ENCODE results near the gene FAM241A.
"Not testable (repeated sequence)": the region's sequence is repeated elsewhere in the genome, so short reads cannot be mapped to it uniquely, and the experiment has no call there.

FAM241A gene

DNA sequence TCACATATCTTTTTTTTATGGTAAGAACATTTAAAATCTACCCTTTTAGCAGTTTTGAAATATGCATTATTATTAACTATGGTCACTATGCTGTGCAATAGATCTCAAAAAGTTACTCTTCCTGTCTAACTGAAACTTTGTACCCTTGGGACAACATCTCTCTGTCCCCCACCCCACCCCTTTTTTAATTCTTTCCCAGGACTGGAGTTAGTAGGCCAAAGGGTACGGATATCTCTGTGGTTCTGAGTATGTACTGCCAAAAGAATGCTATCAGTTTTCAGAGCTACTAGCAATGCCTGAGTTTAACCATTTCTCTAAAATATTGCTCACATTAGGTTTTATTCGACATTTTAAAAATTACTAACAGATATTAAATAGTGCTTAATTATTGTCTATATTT lies 4.7 kb upstream of the FAM241A start:
- no peak for DNase-seq

DNA sequence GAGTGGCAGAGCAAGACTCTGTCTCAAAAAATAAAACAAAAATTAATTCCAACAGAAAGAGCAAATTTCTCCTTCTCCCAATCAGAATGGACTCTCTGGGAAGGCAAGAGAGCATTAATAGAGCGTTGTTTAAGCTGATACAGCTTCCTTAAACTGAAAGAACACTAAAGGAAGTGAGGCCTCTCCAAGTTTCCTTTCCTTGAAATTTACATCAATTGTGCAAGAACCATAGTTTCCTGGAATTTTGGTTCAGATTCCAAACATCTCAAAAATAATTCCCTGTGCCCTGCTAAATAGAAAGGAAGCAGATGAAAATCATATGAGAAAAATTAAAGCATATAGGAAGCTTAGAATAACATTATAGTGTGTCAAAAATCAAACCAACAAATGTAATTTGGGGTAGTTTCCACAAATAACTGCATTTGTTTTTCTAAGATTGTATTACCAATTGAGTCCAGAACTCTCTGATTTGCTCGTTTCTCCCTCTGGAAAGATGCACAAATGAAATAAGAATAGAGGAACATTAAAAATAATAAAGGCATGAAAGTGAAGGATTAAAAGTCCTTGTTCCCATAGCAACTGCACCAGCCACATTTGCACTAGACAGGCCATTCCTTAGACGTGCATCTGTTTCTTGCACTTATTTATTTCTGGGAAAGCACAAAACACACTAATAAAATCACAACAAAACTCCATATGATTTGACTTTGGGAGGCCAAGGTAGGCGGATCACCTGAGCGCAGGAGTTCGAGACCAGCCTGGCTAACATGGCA lies 3.7 kb upstream of the FAM241A start:
- no peak for DNase-seq

DNA sequence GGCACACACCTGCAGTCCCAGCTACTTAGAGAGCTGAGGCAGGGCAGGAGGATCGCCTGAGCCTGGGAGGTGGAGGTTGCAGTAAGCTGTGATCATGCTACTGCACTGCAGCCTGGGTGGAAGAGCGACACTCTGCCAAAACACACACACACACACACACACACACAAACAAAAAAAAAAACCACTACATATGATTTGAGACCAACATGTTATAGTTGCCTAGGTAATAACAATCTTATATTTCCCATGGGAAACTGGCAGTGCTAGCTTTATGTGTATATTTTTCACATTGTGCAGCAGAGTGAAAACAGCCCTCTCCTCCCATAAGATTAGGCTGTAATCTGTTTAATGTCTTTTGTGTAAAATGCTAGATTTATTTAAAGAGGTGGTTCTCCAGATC lies 3.1 kb upstream of the FAM241A start:
- no peak for DNase-seq

DNA sequence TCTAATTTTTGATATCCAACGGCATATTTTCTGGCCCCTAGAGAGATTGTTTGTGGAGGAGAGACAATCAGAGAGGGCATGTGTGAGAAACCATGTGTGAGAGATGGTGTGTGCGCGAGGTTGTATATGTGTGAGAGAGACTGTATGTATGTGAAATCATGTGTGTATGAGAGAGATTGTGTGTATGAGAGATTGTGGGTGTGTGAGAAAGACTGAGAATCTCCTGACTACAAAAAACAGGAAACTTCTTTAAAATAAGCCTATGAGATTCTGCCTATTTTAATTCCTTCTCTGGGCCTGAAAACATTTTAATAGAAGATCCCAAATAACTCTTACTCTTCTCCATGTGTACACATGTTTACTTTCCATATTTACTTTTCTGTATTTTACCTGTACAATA lies 1.5 kb upstream of the FAM241A start:
- DNase-seq, result no peak

DNA sequence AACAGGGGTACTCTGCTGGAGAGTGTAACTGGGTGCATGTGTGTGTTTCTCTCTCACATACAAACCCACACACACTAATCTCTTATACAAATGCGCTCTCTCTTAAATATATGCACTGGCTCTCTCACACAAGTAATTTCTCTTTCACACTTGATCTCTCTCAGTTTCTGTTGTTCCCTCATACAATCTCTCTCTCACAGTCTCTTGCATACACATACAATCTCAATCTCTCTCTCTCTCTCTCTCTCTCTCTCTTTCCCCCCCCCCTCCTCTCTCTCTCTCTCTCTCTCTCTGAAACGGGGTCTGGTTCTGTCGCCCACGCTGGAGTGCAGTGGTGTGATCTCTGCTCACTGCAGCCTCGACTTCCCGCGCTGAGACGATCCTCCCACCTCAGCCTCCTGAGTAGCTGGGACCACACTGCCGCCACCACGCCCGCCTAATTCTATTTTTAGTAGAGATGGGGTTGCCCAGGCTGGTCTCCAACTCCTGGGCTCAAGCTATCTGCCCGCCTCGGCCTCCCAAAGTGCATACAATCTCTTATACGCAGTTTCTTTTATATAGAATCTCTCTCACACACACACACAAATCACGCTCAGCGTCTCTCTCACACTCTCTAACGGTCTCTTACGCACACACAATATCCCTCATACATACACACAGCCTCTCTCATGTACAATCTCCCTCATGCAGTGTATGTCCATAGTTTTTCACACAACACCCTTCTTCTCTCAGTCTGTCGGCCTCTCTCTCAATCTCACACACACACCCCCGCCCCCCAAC lies 518 bp upstream of the FAM241A start:
- no peak for DNase-seq

DNA sequence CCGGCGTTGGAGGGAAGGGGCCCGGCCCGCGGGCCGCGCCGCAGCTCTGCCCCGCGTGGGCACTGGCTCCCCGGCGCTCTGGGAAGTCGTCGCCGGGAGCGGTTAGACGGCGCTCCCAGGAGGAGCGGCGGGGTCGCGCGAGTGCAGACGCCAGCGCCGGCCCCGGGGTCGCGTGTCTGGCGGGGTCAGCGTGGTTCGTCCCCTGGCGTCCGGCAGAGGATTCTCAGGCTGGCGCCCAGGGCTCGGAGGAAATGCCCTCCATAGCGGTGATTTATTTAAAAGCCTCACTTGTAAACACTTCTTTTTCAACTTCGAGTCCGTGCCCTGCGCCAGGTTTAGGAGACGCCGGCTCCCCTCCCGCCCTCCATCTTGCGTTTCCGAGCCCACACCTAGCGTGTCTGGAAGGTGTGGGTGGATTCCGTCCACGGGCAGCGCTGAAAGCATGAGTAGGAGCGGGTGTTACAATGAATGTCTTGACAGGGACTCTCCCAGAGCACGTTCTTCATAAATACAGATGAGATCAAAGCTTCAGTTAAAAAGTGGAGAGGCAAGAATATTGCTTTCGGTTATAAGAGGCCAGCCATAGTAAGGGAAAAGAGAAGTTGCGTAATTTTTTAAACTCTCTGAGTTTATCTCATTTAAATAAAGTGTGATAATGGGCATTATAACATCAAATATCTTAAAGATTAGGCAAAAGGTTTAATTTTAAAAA lies 692 bp downstream of the FAM241A start:
- peak; percentile 68 for DNase-seq

DNA sequence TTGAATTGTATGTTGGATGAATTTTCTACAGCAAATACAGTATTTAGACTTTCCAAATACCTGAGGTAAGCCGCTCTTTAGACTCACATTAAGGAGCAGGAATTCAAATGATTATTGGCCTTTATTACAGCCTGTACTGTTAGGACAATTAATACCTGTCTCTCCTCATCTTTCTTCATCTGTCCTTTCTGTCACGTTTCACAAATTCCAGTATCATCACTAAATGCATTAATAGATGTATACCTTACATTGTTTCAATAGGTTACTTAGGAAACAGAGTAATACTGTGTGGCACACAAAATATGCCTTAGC lies 1.2 kb downstream of the FAM241A start:
- no peak for DNase-seq

DNA sequence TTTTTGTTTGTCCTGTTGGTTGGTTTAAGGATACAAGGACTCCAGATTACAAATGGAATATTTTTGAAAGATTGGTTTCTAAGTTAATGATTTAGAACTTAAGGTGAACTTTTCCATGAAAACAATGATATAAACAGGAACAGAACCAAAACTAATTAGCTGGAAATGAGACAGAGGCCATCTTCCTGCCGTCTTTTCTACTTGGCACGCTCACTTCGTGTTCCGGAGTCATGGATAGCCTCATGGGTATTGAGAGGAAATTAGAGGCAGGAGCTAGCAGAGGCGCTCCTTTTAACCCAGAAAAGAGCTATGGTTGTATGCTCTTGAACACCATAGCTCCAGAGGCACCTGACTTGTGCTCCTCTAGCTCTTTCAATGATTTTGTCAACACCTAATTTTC lies 2.4 kb downstream of the FAM241A start:
- DNase-seq, result no peak

DNA sequence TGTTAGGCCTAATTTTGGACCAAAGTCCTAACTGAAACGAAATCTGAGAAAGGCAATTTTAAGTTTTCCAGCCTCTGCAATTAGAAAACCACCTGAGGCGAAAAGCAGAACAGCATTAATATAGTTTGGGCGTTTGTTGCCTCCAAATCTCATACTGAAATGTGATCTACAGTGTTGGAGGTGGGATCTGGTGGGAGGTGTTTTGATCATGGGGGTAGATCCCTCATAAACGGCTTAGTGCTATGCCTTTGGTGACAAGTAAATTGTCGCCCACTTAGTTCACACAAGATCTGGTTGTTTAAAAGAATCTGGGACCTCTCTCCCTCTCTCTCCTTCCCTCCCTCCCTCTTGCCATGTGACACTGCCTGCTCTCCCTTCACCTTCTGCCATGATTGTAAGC lies 5.7 kb downstream of the FAM241A start:
- no peak for DNase-seq

DNA sequence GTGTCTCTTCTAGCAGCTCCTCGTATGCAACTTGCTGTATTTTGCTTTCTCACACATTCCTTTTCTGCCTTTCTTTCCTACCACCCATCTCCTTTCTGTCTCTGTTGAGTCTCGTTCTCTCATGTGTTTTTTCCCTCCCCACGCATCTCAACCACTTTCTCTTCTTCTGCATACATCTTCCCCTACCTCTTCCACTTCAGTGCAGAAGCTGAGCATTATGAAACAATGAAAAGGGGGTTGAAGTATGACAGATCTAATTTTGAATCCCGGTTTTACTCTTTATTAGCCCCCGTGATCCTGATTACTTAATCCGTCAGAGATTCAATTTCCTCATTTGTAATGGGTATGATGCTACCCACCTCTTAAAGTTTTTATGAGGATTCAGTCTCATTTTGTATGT lies 7.3 kb downstream of the FAM241A start:
- no peak for DNase-seq

DNA sequence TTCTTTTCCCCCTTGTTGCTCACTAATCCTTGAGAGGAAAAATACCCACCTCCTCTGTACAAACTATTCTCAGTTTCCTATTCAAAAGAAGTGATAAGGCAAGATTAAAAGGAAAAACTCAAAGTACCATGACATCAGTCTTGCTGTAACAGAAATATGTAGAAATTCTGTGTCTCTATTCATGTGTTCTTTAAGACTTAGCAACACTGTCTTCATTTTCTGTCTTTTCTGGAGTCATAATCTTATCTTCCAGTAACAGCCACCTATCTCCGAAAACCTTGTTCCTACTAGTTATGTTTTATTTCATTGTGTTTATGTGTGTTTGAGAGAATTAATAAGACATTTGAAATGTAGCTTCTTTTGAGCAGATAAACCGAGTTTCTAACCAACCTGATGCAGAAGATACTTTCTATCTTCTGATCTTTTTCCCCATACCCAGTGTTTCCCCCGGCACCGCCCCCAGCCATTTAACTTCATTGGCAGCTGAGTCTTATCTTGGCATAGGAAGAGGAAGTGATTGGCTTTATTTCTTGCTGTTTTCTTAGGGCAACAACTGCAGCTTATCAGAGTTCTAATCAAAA lies 8.0 kb downstream of the FAM241A start:
- DNase-seq, result no peak

DNA sequence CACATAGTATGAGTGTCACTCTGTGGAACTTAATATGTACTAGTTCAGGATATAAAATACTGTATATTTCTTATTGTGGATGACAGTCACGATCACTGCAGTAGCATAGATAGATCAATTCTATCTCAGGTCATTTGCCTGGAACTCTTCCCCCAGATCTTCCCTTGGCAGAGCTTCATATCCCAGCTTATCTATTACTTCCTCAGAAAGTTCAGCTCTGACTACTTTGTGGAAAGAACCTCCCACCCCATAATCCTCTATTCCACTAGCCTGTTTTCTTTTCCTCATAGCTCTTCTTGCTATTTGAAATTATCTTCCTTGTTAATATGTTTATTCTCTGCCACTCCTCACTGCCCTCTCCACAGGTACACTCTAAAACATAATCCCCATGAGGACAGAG lies 10.9 kb downstream of the FAM241A start:
- no peak for DNase-seq

DNA sequence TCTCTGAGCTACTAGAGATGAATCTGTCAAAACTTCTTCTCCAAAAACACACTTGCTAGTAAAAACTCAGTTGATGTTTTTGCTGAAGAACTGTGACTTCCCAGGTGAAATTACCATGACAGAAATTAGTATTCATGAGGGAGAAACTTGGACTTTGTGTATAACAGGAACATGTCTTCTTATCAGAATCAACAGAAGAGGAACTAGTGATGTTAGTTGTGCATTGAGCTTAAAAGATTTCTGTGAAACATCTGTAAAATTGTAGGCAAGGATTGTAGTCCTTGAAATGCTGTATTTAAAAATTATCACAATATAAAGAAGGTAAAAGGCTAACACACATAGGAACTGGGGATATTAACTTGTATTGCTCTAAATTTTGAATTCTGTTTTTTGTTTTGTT lies 11.3 kb downstream of the FAM241A start:
- DNase-seq, result no peak

DNA sequence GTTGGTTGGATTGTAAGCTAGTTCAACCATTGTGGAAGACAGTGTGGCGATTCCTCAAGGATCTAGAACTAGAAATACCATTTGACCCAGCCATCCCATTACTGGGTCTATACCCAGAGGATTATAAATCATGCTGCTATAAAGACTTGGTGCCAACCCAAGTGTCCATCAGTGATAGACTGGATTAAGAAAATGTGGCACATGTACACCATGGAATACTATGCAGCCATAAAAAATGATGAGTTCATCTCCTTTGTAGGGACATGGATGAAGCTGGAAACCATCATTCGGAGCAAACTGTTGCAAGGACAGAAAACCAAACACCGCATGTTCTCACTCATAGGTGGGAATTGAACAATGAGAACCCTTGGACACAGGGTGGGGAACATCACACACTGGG lies 18.5 kb downstream of the FAM241A start:
- not testable (repeated sequence) for DNase-seq

DNA sequence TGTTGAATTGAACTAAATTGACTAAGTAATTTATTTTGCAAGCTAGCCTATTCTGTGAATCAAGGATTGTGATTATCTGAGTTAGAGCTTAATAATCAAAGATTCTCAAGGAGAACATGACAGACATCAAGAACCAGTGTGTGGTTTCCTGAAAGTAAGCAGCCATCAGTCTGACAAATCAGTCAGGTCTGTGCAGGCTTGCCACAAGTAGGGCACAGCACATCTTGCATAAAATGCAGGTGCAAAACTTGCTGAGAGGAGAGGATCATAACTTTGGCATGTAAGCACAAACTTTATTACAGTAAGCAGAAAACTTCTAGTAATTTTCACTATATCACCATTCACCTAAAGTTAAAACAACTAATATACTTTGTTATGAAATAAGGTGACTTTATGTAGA lies 22.5 kb downstream of the FAM241A start:
- DNase-seq, result no peak

DNA sequence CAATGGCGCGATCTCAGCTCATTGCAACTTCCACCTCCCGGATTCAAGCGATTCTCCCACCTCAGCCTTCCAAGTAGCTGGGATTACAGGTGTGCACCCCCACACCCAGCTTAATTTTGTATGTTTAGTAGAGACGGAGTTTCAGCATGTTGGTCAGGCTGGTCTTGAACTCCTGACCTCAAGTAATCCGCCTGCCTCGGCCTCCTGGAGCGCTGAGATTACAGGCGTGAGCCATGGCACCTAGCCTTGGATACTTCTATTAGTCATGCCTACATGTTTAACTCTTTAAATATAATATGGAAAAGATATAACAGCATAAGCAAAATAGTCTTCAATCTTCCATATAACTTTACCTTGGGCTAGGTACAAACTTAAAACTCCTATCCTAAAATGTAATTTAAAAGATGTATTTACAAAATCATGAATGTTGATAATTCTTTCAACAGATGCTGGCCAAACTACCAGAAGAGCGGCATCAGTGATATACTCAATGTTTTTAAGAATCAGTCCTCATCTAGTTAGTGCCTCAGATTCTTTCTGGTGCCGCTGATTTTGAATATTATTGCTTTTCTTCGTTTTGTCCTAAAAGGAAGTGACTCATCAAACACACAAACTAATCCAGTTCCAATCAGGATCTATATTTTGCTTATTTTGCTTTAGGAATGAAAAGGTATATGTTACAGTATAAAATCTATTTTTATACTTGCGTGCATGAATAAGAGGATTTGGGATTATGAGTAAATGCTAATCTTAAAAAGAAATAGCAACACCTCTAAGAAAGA lies 23.7 kb downstream of the FAM241A start:
- no peak for DNase-seq

DNA sequence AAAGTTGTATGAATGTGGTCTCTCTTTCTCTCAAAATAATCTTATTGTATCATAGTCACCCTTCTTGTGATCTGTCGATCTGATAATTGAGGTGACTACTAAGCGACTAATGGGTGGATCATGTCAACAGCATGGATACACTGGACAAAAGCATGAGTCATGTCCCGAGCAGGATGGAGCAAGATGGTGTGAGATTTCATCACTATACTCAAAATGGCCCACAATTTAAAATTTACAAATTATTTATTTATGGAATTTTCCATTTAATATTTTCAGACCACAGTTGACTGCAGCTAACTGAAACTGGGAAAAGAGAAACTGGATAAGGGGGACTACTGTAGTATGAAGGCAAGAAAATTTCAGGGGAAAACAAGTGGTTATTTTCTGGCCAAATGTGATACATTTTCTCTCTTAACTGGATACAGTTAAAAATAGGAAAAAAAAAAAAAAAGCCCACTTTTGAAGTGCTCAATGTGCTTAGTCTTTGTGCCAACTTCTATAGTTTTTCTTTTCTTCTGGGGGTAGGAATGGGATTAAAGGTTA lies 25.3 kb downstream of the FAM241A start:
- no peak for DNase-seq

DNA sequence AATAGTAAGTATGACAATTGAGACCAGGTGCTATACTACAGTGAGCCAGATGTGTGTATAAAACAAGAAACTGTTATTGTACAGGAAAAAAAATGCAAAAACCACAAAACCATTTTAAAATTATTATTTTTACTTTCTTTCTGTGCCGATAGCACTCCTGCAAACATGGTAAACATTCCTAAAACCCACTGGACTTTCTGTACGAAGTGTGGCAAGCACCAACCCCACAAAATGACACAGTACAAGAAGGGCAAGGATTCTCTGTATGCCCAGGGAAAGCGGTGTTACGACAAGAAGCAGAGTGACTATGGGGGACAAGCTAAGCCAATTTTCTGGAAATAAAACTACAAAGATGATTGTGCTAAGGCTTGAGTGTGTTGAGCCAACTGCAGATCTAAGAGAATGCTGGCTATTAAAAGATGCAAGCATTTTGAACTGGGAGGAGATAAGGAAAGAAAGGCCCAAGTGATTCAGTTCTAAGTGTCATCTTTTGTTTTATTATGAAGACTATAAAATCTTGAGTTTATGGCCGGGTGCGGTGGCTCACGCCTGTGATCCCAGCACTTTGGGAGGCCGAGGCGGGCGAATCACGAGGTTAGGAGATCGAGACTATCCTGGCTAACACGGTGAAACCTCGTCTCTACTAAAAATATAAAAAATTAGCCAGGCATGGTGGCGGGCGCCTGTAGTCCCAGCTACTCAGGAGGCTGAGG lies 26.0 kb downstream of the FAM241A start:
- DNase-seq, result not testable (repeated sequence)

DNA sequence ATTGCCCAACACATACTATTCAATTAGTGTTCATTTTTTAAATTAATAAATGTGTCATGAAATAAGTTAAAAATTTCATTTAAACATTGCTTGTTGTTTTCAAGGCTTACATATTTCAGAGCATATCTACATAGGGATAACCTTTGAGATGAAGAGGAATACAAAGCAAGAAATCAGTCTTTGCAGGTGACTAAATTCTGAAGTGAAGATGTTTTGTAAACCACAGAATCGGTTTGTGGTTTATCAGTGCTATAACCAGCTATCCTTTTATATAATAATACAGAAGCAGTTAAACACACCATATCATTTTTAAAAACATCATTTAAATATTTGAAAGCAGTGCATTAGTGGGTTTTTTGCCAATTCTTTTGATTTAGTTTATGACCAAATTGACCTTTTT lies 26.9 kb downstream of the FAM241A start:
- no peak for DNase-seq

DNA sequence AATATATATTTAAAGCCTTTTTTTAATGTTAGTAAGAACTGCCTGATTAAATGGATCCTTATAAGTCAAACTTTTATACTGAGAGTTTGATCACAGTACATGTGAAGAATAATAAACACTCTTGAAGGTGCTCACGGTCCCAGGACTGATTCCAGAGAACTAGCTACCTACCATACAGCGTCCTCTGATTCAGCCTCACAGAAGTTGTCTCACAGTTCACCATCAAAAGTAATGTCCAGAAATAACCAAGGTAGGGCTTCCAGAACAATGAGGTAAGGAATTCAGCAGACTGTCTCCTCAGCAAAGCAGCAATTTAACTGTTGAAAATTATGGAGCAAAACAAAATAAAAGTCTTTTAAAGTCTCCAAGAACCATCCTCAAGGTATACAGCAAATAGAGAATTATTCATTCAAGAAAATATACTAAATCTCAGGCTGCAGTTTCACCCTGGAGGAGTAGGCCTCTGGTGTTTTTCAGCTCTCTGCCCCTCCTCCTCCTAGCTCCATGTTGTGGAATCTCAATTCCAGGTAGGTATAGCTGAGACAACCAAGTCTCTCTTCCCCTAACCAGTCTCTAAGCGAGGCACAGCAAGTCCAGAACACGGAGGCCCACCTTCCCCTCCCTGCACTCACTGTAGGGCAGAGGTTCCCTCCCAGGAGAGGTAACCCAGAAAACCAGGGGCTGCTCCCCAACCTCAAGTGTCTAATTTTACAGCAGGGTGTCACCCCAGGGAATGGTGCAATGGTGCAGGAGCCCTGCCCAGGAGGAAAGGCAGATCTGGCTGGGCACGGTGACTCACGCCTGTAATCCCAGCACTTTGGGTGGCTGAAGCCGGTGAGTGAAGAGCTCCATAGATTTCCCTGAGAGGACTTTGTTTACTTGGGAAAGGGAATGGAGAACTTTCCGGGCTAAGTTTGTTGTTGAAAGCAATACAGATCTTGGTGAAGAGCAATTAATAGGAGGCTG lies 28.6 kb downstream of the FAM241A start:
- no peak for DNase-seq

DNA sequence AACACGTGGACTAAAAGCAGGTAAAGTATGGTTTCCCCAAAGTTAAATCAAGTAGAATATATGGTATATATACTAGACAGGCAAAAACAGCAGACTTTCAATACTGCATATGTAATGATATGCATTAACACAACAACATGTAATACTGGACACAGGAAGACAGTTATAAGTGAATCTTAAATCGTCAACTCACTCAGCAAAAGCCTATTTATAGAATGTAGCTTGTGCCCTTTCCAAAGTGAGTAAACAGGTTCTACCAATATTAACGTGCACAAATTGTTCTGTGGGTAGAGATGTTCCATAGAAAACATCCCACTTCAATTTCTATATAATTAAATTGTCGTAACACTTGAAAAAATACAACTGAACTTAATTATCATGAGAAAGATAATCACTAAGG lies 30.6 kb downstream of the FAM241A start:
- DNase-seq, result no peak
